Esophagus squamous epithelium (tissue), 4 donors: Measurements from ENCODE around the gene OAF.

Source experiments
- CTCF ChIP-seq, 6 experiments: fragments of 450-650 bp in 4 of 6; fragments of 200-600 bp in 2 of 6; sonication (generic) in 2 of 6; IDR thresholded peaks; one replicate each; pipeline ENCODE4 v1.5.1; 2016 to 2019; ENCODE audit warnings: antibody characterized with exemption in 6 of 6, mild to moderate bottlenecking in 4 of 6, moderate library complexity in 4 of 6
- POLR2A ChIP-seq, 4 donors: fragments of 450-650 bp; IDR thresholded peaks; one replicate each; pipeline ENCODE4 v1.6.1; 2017; ENCODE audit warnings: antibody characterized with exemption in 4 of 4, mild to moderate bottlenecking in 4 of 4, moderate library complexity in 3 of 4

- TF ChIP-seq CTCF (IDR thresholded peaks at IDR 0.05) (no peak), POLR2A (IDR thresholded peaks at IDR 0.05) (no peak)
Observed at GRCh38 chr11:120184371-120184945, 26.4 kb upstream of the OAF start.
